GM12891 (cell line): ENCODE results near the gene ZNF493. TPM values are rescaled to one million over a fixed set of nuclear protein-coding genes. Genes with fewer than 3 reads are reported as not detected.
A peak's percentile ranks its signal among the peaks of the same experiment; 100 is the strongest.

Experiments
- DNase-seq: peaks from one replicate; pipeline ENCODE4 v3.0.0; 2011; ENCODE audit warnings: low spot score; ENCODE audit not compliant: insufficient read length
- FAIRE-seq: peaks from 2 replicates; lab custom pipeline; 2011; peaks lifted over from hg19 to GRCh38; lab: Jason Lieb, UNC
- PAX5 ChIP-seq: IDR thresholded peaks from 2 replicates; pipeline ENCODE4 v1.6.1; 2011; ENCODE audit warnings: low read length, moderate library complexity, mild to moderate bottlenecking; ENCODE audit not compliant: insufficient read depth, severe bottlenecking
- POLR2A ChIP-seq: IDR thresholded peaks from 2 replicates; pipeline ENCODE4 v1.6.1; 2011; ENCODE audit warnings: low read depth, low read length, control low read depth
- POLR2AphosphoS5 ChIP-seq: IDR thresholded peaks from 2 replicates; pipeline ENCODE4 v1.6.1; 2011; ENCODE audit warnings: low read depth, low read length, control low read depth
- POU2F2 ChIP-seq: IDR thresholded peaks from 2 replicates; pipeline ENCODE4 v1.6.1; 2011; ENCODE audit warnings: low read depth, mild to moderate bottlenecking, control low read depth, low read length, moderate library complexity
- SPI1 ChIP-seq: IDR thresholded peaks from 2 replicates; pipeline ENCODE4 v1.6.1; 2011; ENCODE audit warnings: low read depth, low read length, control low read depth
- TAF1 ChIP-seq: IDR thresholded peaks from 2 replicates; pipeline ENCODE4 v1.6.1; 2011; ENCODE audit warnings: low read depth, low read length, control low read depth
- polyA plus RNA-seq: library from polyadenylated mRNA; unstranded; fragments of >200 nt; gene quantifications from one replicate; pipeline ENCODE4 v1.2.1, GENCODE V29; 2012; ENCODE audit warnings: low read depth, missing spikeins, inconsistent platforms; ENCODE audit not compliant: missing spikeins

The ZNF493 gene
- 4.3 TPM for polyA plus RNA-seq

GRCh38 chr19:21396893-21397572, at the start of gene ZNF493:
Gene ZNF493 (plus strand): TSS chr19:21397133. CDS start chr19:21397238, 105 bp downstream.
- peak; percentile 96 for FAIRE-seq

GRCh38 chr19:21352830-21353229, 44.1 kb upstream of the ZNF493 start:
- no peak for FAIRE-seq
- no peak for DNase-seq
- peak; percentile 56 for TF ChIP-seq SPI1
- TF ChIP-seq POU2F2 = no peak

More at GRCh38 chr19:21396893-21397572, at the start of gene ZNF493:
- TF ChIP-seq POU2F2 (no peak), SPI1 (peak; percentile 47; the same call in 1 of the 2 replicates), POLR2A (peak; percentile 84), POLR2AphosphoS5 (peak; percentile 84), PAX5 (no peak), TAF1 (peak; percentile 64)
- DNase-seq = peak; percentile 48

GRCh38 chr19:21358768-21359451, 38.0 kb upstream of the ZNF493 start, which contains the start of gene ZNF738:
Gene ZNF738 (plus strand): TSS chr19:21359000. CDS start chr19:21359141, 141 bp downstream.
- FAIRE-seq (peak; percentile 93), DNase-seq (peak; percentile 70)
- TF ChIP-seq PAX5 (no peak), TAF1 (peak; percentile 78), POLR2AphosphoS5 (peak; percentile 80), SPI1 (no peak), POU2F2 (0 out of 2 replicates have a peak, but pooled peaks have one; percentile 8), POLR2A (peak; percentile 74)

GRCh38 chr19:21362291-21362690, 34.6 kb upstream of the ZNF493 start:
- FAIRE-seq (no peak), DNase-seq (no peak)
- TF ChIP-seq SPI1 = no peak
- no peak for TF ChIP-seq TAF1
- TF ChIP-seq PAX5 = no peak
- no peak for TF ChIP-seq POU2F2
- no peak for TF ChIP-seq POLR2AphosphoS5

GRCh38 chr19:21383980-21384582, 12.9 kb upstream of the ZNF493 start:
- no peak for FAIRE-seq
- no peak for TF ChIP-seq PAX5
- no peak for TF ChIP-seq POLR2AphosphoS5
- TF ChIP-seq SPI1 = no peak
- TF ChIP-seq POU2F2 = no peak
- no peak for TF ChIP-seq TAF1
- no peak for TF ChIP-seq POLR2A

GRCh38 chr19:21396121-21396520, 812 bp upstream of the ZNF493 start:
- no peak for DNase-seq
- no peak for FAIRE-seq
- TF ChIP-seq POU2F2 (no peak), TAF1 (no peak), POLR2AphosphoS5 (no peak), PAX5 (no peak), POLR2A (no peak), SPI1 (no peak)

More at GRCh38 chr19:21383980-21384582, 12.9 kb upstream of the ZNF493 start:
- DNase-seq = no peak

- DNase-seq = no peak
- no peak for FAIRE-seq
- TF ChIP-seq POU2F2 (no peak), PAX5 (no peak), POLR2A (no peak), TAF1 (no peak), POLR2AphosphoS5 (no peak), SPI1 (no peak)
These were observed 1.9 kb downstream of the ZNF493 start for GRCh38 chr19:21398851-21399250.

GRCh38 chr19:21402303-21402985, 5.5 kb downstream of the ZNF493 start:
- FAIRE-seq (no peak), DNase-seq (no peak)
- TF ChIP-seq POLR2AphosphoS5 = no peak
- TF ChIP-seq TAF1 = no peak

- DNase-seq (no peak), FAIRE-seq (no peak)
- TF ChIP-seq POU2F2 (no peak), TAF1 (no peak), POLR2A (no peak), SPI1 (no peak), POLR2AphosphoS5 (no peak)
These were observed 13.2 kb downstream of the ZNF493 start for GRCh38 chr19:21410166-21410565.
